GM18526 (cell line): ENCODE data around the gene CELF2.

ENCODE experiments used
- POLR2A ChIP-seq: IDR thresholded peaks from 3 replicates; pipeline ENCODE4 v1.6.1; 2011; ENCODE audit not compliant: insufficient read length; ENCODE audit errors: extremely low read depth

CELF2 gene

DNA sequence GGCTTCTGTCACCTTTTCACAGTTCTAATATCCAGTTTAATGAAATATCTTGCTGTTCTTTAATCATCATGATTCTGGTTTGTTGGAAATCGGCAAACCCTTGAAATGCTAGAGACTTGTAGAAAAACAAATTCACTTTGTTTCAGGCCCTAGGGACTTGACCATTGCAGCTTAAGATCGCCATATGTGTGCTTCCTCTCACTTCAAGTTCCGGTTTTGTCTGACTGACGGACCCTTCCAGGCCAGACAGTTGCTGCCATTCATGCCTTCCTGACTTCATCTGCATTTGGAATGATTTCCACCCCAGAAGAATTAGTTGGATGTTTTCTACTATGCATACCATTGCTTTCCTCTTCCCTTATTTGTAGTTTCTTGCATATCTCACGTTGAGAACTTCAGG lies 125.6 kb downstream of the CELF2 start:
- TF ChIP-seq POLR2A, result no peak

DNA sequence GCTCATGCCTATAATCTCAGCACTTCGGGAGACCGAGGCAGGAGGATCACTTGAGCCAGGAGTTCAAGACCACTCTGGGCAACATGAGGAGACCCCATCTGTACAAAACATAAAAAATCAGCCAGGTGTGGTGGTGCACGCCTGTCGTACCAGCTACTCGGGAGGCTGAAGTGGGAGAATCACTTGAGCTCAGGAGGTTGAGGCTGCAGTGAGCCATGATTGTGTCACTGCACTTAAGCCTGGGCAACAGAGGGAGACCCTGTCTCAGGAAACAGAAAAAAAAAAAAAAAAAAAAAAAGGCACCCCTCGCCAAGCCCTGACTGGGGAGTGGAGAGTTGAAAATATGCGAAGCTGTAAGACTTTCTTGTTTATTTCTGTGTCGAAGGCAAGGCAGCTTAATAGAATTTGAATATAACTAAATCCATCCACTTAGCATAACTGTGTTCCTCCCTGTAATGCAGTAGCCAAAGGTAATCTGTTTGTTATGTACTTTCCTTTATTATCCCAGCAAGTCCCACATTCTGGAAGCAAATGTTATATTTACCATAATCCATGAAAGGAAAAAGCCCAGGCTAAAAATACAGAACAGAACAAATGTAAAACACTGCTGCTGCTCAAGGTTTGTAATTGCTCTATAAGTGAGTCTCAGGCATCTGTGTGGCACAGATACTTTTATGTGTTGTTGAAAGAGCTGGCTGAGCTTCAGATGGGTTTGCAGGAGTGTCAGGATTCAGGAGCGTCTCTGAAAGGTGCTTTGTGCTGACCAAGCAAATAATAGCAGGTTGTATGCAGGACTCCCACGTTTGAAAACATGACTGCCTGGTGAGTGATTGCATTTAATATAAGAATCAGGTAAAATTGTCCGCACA lies 127.2 kb downstream of the CELF2 start:
- no peak for TF ChIP-seq POLR2A

DNA sequence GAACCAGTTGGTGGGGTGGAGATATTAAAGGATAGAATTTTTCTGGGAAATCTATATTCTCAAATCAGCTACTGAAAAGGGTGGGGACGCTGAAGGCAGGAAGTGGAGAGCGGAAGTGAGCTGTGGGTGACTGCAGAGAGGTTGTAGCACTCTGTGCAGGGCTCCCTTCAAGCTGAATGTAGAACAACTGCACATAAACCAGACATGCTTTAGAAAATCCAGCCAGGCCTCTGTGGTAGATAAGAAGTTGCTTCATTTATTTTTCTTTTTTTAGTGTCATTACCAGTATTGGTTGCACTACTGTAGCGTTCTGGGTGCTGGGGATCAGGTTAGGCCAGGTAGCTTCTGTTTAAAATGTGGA lies 127.8 kb downstream of the CELF2 start:
- TF ChIP-seq POLR2A, result no peak

DNA sequence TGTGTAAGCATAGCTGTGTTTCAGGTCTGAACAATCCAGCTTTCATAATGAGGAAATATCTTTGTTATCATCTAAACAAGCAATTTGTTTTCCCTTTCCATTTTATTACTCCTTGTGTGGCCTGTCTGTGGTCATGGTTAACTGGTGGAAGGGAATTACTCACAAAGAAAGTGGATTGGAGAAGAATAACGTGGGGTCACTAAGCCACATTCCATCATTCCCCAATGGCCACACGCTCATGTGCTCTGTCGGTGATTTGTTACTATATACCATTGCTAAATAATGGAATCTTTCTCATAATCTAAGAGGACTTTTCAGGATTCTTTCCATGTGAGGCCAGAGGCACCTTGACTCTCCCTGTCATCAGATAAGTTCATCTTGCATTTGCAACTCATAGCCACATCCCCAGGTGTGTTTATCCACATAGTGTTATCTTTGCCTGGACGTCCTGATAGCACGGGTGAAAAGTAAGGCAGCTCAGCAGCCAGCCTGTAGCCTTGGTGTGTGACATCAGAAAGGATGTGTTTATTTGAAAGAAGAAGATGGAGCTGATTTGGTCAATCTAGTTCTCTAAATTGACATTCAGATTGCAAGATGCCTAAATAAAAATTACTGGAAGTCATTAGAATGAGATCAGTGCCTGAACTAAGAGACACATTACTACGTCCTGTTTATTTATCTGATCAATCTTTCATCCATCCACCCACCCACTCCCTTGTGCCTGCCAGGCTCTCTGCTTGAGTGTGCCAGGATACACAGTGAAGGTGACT lies 128.9 kb downstream of the CELF2 start:
- TF ChIP-seq POLR2A, result no peak

DNA sequence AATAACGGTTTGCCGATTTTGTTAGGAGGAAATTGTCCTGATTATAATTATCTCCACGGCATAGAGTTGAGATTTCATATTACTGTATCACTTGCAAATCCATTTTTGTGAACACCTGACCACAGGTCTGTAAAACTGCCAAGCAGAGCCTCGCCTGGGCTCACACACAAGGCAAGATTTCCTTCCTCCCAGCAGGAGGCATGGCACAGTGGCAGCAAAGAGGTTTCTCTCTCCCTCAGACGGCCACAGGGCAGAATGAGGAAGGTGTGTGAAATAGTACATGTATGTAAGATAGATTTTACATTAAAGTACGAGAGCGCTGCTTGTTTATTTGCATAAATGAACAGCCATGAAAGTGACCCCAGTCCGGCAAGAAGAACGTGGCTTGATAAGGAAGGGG lies 130.1 kb downstream of the CELF2 start:
- no peak for TF ChIP-seq POLR2A

DNA sequence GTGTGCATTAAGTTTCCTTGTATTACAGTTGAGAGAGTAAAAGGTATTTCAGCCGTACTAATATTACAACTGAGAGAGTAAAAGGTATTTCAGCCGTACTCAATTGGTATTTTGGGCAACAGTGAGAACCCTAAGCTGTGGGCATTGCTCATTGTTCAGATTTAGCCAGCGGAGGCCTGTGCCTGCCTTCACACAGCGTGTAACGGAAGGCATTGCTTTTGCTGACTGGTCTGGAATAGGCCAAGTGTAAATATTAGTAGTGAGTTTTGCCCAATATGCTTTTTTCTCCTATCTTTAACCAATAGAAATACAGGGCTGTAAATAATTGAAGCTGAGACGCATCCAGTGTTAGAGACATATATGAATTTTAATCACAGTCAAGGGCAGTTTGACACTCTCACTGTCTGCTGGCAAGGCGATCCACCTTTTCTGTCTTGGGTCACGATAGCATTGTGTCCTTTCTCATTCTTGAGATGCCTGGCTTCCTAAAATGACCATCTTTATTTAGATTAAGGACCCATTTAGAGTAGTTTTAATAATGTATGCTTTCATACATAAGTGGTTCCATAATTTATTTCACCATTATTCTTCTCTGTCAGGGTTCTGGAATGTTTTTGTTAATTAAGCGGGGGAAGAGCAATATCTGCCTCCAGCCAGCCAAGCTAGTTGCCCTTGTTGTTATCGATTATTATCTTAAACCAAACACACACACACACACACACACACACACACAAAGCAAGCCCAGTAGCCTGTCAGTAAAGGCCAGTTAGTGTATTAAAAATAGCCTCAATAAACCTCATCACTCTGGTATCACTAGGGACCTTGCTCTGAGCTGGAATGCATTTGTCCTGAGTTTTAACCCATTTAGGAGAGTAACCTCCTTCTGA lies 130.7 kb downstream of the CELF2 start:
- no peak for TF ChIP-seq POLR2A

DNA sequence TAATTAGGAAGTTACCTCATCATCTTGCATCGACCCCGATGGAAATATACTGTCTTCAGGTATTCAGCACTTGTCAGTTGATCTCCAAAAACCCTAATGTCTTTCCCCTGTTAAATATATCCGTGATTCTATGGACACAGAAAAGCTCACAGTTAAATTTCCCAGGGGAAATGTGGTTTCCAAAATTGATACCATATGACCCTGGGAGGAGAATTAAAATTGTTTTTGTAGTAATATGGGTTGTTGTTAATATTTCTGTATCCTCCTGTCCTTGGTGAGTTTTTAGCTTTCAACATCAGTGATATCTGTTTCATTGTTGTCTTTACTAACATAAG lies 132.1 kb downstream of the CELF2 start:
- no peak for TF ChIP-seq POLR2A

DNA sequence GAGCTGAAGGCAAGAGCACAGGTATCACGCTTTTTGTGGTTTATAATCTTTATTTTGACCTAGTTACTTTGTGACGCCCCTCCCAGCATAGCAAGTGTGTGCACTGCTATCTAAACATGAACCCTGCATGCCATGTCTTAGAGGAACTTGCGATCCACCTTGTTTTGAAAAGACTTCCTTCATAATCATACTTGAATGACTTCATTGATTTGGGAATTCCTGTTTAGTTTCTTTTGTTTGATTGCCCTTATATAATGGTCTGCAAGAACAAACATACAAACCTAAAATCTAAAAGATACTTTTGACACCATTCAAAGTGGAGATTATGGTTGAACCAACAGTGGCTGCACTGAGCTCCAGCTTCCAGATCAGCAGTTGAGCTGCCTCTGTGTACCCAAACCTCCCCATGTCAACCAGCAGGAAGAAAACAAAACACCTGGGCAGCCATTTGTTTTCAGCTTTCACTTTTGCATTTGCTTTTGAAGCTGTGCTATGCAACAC lies 132.6 kb downstream of the CELF2 start:
- no peak for TF ChIP-seq POLR2A

DNA sequence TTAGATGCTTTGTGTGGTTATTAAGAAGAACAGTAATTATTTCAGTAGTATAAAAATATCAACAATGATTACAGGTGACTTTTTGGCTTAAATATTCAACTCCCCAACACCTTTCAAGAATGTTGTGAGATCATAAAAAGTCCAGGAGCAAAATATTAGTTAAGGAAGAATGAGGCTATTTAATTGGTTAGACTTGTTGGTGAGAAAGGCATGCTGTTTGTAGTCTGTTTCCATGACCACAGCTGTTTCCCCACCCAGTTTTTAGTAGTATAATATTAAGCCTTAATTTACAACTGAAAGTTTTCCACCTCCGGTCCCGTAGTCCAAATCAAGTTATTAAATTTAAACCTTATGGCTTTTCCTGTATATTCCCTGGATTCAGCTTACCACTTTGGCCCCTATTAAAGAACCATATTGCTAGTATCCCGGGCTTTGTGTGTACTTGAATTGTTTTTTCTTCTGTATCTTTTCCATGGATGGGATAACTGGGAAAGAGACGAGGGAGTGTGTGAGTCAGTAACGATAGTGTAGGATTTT lies 133.3 kb downstream of the CELF2 start:
- TF ChIP-seq POLR2A, result no peak

DNA sequence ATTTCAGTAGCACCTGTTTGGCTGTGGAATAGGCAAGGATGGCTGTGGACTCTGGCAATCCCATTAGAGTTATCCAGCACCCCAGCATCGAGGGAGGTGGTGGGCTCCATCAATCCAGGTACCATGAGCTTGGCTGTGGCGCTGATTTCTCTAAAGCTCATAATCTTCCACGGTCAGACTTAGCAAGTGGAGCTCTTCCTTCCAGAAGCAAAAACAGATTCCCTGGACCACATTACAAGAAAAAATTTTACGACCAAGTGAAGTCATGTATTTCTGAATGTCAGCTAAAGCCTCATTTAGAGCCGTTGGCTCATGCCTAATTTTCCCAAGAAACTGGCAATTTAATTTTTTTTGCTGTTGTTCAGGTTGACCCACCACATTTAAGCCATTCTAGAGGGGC lies 135.1 kb downstream of the CELF2 start:
- TF ChIP-seq POLR2A, result no peak

DNA sequence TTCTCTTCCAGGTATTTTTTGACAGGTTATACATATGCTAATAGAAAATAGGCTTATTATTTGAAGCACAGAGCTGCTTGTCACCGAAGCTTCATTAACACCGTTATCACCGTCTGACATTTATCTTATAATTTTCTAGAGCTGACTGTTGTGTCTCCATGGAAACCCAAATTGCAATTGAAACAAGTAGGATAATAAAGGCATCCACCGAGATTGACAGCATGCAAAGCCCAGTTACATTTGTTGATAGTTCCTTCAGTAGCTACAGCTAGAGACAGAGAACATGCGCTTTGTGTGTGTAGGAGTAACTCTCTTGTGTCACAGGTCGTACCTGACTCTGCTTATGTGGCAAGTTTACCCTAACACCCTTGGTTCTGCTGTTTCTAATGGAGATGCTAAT lies 135.6 kb downstream of the CELF2 start:
- TF ChIP-seq POLR2A, result no peak

DNA sequence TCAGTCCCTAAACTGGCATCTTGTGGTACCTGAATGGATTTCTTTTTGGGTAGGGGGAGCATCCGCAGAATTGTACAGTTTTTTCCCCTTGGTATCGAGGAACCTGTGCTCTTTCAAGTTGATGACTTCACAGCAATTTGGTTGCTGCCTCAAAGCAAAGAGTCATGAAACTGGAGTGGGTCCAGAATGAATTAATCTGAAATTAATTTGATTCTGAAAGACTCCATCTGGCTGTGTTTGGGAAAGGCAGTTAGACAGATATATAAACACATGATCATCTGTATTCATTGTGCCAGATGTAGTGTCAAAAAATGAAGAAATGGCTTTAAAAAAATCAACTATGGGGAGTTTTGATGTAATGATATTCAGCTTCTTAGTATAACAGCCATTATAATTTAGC lies 136.1 kb downstream of the CELF2 start:
- no peak for TF ChIP-seq POLR2A

DNA sequence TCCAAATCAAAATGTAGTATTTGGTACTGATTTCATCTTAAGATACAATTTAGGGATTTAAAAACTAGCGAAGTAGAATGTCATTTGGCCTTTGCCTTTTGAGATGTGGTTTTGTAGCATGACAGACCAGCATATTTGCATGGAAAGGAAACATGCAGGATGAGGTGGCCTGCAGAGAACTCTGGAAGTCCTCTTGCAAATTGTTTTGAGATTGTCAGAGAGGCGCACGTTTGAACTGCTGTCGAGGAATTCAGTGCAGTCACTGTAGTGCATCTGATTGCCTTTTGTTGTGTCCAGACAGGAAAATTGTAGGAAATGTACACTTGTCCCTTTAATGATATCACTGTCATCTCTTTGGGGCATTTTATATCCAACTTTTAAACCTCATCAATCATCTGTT lies 136.7 kb downstream of the CELF2 start:
- no peak for TF ChIP-seq POLR2A

DNA sequence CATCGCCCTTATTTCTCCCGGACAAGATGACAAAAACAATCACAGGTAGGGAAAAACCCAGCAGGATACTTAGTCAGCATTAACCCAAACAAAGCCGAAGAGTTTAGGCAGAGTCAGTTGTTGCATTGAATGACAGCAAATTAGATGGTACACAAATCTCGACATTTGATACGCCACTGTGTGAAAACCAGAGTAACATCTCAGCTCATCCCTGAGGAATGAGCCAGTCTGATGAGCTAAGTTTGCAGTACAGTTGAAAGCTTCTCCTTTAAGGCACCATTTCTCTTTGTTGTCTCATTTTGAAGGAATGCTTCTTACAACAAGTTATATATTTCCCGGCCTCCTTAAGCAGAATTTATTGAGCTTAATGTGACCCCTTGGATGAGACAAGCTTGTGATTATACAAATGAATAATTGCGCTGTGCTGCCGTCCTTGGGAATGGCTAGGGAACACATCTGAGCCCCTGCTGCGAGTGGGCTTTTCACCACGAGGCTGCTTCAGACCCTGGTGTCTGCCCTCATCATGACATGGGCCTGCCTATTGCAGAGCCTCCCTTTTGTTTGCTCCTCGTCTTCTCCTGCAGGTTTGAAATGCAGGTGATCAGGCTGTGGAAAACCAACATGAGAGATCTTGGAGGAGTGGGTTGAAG lies 137.3 kb downstream of the CELF2 start:
- TF ChIP-seq POLR2A, result no peak

DNA sequence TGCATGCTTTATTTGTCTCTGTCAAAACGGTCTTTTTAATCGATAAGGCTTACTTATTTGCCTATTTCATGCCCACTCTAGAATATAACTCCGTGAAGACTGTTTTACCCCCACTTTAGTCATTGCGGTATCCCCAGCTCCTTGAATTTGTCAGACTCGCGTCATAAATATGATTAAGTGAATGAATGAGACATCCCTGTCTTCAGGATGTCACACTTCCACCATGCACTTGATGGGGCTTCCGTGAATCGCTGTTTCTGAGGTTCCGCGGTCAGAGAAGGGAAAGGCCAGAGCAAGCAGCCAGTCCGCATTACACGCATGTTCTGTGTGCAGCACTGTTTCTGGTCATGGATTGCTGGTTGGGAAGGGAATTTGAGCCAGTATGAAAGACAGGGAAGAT lies 138.8 kb downstream of the CELF2 start:
- TF ChIP-seq POLR2A, result no peak
